Adrenal gland (tissue), 12 donors: ENCODE data around the gene PRPF6. TPM values are rescaled to one million over a fixed set of nuclear protein-coding genes. Genes with fewer than 3 reads are reported as not detected.

Experiments used
- DNase-seq, 7 donors: peaks; one replicate each; pipeline ENCODE4 v3.0.0-alpha.2; 2019 to 2020
- H3K27ac ChIP-seq, 5 donors: fragments of 200-600 bp; sonication (generic) in 4 of 5; 1 replicate in 3 of 5; 2 replicates in 2 of 5; pipeline versions ENCODE4 v1.5.1 to v1.8.0; 2016 to 2020; ENCODE audit warnings: mild to moderate bottlenecking in 1 of 5
- H3K27me3 ChIP-seq: fragments of 200-600 bp; 2 replicates; pipeline ENCODE4 v1.8.0; 2021
- H3K36me3 ChIP-seq, 2 donors: fragments of 200-600 bp; replicated peaks in 1 of 2; 1 replicate in 1 of 2; 2 replicates in 1 of 2; pipeline versions ENCODE4 v1.5.1 to v1.8.0; 2018 to 2022
- H3K4me1 ChIP-seq, 2 donors: fragments of 200-600 bp; replicated peaks in 1 of 2; 1 replicate in 1 of 2; 2 replicates in 1 of 2; pipeline versions ENCODE4 v1.5.1 to v1.8.0; 2018 to 2021
- H3K4me3 ChIP-seq, 4 donors: fragments of 200-600 bp; sonication (generic) in 3 of 4; one replicate each; pipeline ENCODE4 v1.5.1; 2016 to 2018
- H3K9me3 ChIP-seq, 3 donors: fragments of 200-600 bp; sonication (generic) in 1 of 3; replicated peaks in 1 of 3; 1 replicate in 2 of 3; 2 replicates in 1 of 3; pipeline versions ENCODE4 v1.5.1 to v1.8.0; 2016 to 2021
- CTCF ChIP-seq, 6 experiments: fragments of 450-650 bp in 4 of 6; fragments of 200-600 bp in 2 of 6; sonication (generic) in 1 of 6; IDR thresholded peaks; 1 replicate in 5 of 6; 2 replicates in 1 of 6; pipeline versions ENCODE4 v1.5.1 to v1.8.0; 2016 to 2021; ENCODE audit warnings: antibody characterized with exemption in 6 of 6, mild to moderate bottlenecking in 2 of 6, moderate library complexity in 1 of 6
- POLR2A ChIP-seq, 2 donors: fragments of 450-650 bp; IDR thresholded peaks; one replicate each; pipeline ENCODE4 v1.6.1; 2017; ENCODE audit warnings: antibody characterized with exemption in 2 of 2, mild to moderate bottlenecking in 2 of 2, moderate library complexity in 1 of 2
- WGBS, 4 donors: extraction: QIAGEN DNeasy Blood & Tissue Kit in 2 of 4; methylation state at CpG; one replicate each; pipeline versions ENCODE4 v1.1.5 to v1.1.7; 2013 to 2017; 5-methylcytosine and 5-hydroxymethylcytosine counted together
- intact Hi-C, 2 donors: fragments of 100-400 bp; cut with DNase I; formaldehyde crosslinking; loops; one replicate each; pipeline versions ENCODE4 v1.14.1 to v1.15.0; 2022 to 2023
- polyA plus RNA-seq, 3 donors: library from polyadenylated mRNA; stranded (reverse); fragments of 200-250 nt in 2 of 3; fragments of 350-450 nt in 1 of 3; fragmentation: Illumina TruSeq in 1 of 3; extraction: RNeasy Lipid Tissue Mini Kit (QIAGEN cat#74804) in 1 of 3; gene quantifications; one replicate each; pipeline ENCODE4 v1.2.3, GENCODE V29; 2013 to 2014
- total RNA-seq, 9 donors: library from RNA; depleted of rRNA in 4 of 9; stranded (reverse); fragments of >200 nt in 4 of 9; fragments of 120-200 nt in 1 of 9; fragmentation: NEBNext Ultra II Directional in 1 of 9; extraction: Animal tissue kit (Norgen Biotek cat#: 25700) in 1 of 9; gene quantifications; one replicate each; pipeline versions ENCODE4 v1.1.0 to v1.2.4, GENCODE V29; 2013 to 2023
- donor health status: healthy with polysubstance abuse.
- donor health status: Bipolar disorder and iron deficiency.
- donor health status: DM: yes; HTN: yes; CAD: no.
- donor health status: DM: no; HTN: no; CAD: no.
- donor health status: DM: no; HTN: no; CAD: no.
- donor health status: DM: yes; HTN: yes; CAD: no.

PRPF6 gene
- total and polyA plus RNA-seq, 12 donors = 48.3 to 73.9 (median 55.3) TPM

GRCh38 chr20:64049878-64050260 lies 68.9 kb downstream of the PRPF6 start:
- TF ChIP-seq POLR2A (IDR thresholded peaks at IDR 0.05) = no peak
- no peak for TF ChIP-seq CTCF (IDR thresholded peaks at IDR 0.05)
- no peak for DNase-seq
- no peaks in the 10 kb centered on the region for H3K36me3 ChIP-seq
- H3K27ac ChIP-seq = peak overlapping the region in 1 of 5 donors; percentile 80
- H3K4me1 ChIP-seq = no peaks in the 10 kb centered on the region
- whole genome bisulfite sequencing, 4 donors = 27 to 32% (median 32%) methylated on average over 3 to 16 of the region's 16 CpGs; no CpG with 5 or more reads in 1 of the 4 donors
- no peaks in the 10 kb centered on the region for H3K9me3 ChIP-seq
- intact Hi-C loops = loop anchor here in 1 of 2 donors (5.0 kb wide), 1 partner anchor 62 kb away; no protein-coding TSS in a partner anchor
- H3K4me3 ChIP-seq = peak overlapping the region in 1 of 4 donors; percentile 32
- peaks cover 60% of the 10 kb centered on the region for H3K27me3 ChIP-seq

- Histone ChIP-seq H3K4me1 (no peaks in the 10 kb centered on the region), H3K9me3 (no peaks in the 10 kb centered on the region), H3K4me3 (no peak overlapping the region), H3K27ac (peak overlapping the region in 3 of 5 donors; percentile 30 to 80 (median 44)), H3K27me3 (peaks cover 60% of the 10 kb centered on the region), H3K36me3 (no peaks in the 10 kb centered on the region)
- no peak for TF ChIP-seq POLR2A (IDR thresholded peaks at IDR 0.05)
- TF ChIP-seq CTCF (IDR thresholded peaks at IDR 0.05) = no peak
- intact Hi-C loops = no loop called here
- no peak for DNase-seq
- 72 to 82% (median 74%) methylated on average over 11 to 23 of the region's 23 CpGs for WGBS, 4 donors
These were observed 69.5 kb downstream of the PRPF6 start for GRCh38 chr20:64050261-64051032.

- no peak overlapping the region for H3K4me3 ChIP-seq
- H3K27ac ChIP-seq = peak overlapping the region in 3 of 5 donors; percentile 30 to 80 (median 44)
These were observed 70.1 kb downstream of the PRPF6 start for GRCh38 chr20:64051033-64051452.

More at GRCh38 chr20:64051033-64051452, 70.1 kb downstream of the PRPF6 start:
- no peak for DNase-seq
- H3K36me3 ChIP-seq = no peaks in the 10 kb centered on the region
- WGBS, 4 donors = 62 to 74% (median 71%) methylated on average over 5 to 11 of the region's 11 CpGs
- intact Hi-C loops = no loop called here
- no peaks in the 10 kb centered on the region for H3K9me3 ChIP-seq
- H3K4me1 ChIP-seq = no peaks in the 10 kb centered on the region
- no peak for TF ChIP-seq CTCF (IDR thresholded peaks at IDR 0.05)
- peaks cover 62% of the 10 kb centered on the region for H3K27me3 ChIP-seq
